Stimulated activated CD4-positive, alpha-beta T cell treated with anti-CD3 and anti-CD28 coated beads, Interleukin-15, amount 100 ng/mL, for 1 hour (primary cell): ENCODE measurements around the gene C5.

Source experiments
- DNase-seq, 2 donors: peaks; one replicate each; pipeline ENCODE4 v3.0.0-alpha.2; 2020; ENCODE audit warnings: low read depth in 1 of 2, low spot score in 1 of 2

The C5 gene

DNA sequence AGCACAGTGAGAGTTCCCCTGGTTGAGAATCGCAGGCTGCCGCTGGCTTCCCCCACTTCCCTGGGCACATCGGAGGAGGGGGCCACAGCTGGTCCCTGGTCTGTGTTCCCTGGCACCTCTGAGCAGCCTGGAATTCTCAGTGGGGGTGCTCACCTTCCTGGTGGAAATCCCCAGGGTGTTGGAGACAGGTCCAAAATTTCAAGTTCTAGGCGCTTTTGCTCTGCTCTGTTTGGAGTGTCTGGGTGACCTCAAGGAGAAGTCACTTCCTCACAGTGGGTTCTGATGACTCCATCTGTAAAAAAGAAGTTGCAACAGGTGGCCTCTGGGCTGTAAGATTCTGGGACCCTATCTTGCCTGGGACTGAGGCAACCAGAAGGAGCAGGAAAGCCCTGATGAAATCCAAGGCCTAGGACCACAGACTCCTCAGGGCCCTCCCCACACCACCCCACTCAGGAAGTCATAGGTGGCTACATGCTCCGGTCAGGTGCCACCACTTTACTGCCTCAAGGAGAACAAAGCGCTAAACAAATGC, 123.6 kb downstream of the C5 start, which contains the start of gene TRAF1:
Gene TRAF1, minus strand, starts transcription at position 400 of the 532 bp plus-strand sequence. CDS start 721 bp downstream, outside the sequence.
- no peak for DNase-seq

DNA sequence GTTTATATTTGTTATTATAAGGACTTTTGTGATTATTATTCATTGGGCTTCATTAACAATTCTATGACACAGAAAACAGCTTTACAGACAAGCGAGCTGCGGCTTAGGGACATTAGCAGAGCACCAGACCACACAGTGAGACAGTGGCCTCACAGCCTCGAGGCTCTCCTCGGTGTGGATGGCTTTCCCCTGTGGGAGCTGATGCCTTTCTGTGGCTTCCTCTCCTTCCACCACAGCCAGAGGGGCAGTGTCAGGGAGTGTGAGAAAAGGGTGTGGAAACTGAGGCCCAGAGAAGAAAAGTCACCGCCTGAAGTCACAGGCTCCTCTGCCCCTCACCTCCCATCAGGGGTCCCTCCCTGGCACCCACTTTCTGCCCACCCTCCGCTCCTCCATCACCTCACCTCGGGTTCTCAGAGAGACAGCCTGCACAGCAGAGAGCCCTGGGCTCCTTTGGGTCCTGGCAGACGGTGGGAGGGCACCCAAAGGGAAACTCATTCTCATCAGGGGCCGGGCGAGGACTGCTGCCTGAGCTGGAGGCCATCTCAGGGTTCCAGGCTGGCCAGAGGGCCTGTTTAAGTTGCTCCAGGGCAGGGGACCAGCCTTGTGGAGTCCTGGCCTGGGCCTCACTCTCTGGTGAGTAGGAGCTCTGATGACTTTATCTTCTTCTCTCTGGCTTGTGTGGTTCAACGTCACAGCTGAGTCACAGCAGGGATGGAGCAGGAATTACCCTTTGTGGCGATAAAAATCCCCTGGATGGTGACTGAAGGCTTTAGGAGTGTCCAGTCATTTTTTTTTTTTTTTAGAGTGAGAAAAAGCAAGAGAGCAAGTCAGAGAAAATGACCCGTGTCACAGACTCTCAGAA, 124.3 kb downstream of the C5 start:
- peak; percentile 59 to 61 for DNase-seq

DNA sequence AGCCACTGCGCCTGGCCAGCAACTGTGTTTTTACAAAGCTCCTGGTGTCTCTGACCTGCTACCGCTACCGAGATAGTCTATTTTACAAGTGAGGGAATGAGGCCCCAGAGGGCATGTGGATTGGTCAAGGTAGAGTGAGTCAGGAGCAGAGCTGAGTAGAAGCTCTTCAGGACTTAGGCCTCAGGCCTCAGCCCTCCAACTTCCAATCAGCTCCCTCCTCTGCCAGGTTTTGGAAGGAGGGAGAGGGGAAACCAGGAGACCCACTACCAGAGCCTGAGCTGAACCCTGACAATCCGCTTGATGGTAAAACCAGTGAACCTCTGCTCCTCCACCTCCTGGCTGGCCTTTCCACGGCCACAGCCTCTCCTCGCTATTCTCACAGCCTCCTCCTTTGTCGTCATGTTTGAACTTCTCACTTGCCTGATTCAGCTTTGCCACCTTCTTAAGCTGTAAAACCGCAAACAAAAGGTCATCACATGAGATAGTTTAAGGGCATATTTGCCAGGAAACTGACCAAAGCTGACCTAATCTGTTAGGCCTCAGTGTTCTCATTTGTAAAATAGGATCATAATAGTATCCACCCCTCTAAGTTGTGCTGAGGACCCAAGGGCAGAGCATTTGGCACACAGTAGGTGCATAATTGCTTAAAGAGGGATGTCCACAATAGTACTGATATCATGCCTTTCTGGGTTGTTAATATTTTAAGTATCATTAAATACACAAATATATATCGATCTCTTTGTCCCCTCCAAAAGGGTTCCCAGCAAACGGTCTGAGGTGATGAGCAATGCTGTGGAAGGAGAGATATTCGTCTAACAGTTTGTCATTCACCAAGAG, 125.2 kb downstream of the C5 start:
- DNase-seq, result no peak

DNA sequence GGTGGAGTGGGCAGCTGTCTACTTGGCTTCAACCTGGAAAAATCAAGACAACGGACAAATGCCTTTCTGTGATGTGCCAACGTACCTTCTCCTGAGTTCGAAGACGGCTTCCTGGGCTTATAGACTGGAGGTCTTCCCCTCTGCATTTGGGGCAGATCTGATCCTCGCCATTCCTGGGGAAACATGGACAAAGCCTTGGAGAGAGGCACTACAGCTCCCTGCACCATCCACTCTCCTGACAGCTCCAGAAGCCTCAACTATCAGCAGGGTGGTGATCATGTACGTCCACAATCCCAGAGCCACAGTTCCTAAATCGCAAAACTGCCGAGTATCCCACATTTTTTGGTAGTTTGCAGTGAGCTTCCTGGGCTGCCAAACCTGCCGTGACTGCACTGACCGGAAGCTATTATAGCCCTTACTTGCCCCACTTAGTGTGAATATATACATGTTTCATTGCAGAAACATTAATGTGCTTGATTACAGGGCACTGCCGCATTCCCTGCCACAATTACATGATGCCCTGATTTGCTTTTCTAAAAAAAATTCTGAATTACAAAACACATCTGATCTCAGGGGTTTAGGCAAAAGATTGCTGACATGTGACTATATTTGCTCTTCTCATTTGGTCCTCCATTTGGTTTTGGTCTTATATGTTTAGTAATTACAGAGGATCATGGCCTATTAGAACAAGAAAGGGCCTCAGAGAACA, 126.3 kb downstream of the C5 start:
- no peak for DNase-seq

DNA sequence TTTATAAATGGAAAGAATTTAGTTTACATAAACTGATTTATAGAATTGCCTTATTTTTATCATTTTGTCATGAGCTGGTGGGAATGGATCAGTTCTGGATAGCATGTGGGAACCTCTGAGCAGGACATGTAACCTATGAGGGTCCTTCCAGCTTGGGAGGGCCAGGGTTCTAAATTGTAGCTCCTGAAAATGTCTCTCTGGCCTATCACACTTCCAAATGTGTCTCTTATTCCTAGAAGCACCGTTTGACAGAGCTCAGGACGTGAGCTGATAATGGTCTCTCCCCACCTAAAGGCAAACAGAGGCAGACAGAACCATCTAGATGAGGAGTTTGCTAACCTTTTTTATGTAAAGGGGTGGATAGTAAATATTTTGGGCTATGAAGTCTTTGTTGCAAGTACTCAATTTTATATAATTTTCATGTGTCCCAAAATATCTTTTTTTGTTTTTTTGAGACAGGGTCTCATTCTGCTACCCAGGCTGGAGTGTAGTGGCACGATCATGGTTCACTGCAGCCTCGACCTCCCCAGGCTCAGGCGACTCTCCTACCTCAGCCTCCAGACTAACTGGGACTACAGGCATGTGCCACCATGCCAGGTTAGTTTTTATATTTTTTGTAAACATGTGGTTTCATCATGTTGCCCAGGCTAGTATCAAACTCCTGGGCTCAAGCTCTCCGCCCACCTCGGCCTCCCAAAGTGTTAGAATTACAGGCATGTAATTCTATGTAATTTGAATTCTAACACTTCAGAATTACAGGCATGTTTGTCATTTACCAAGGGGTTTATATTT, 127.5 kb downstream of the C5 start:
- no peak for DNase-seq

DNA sequence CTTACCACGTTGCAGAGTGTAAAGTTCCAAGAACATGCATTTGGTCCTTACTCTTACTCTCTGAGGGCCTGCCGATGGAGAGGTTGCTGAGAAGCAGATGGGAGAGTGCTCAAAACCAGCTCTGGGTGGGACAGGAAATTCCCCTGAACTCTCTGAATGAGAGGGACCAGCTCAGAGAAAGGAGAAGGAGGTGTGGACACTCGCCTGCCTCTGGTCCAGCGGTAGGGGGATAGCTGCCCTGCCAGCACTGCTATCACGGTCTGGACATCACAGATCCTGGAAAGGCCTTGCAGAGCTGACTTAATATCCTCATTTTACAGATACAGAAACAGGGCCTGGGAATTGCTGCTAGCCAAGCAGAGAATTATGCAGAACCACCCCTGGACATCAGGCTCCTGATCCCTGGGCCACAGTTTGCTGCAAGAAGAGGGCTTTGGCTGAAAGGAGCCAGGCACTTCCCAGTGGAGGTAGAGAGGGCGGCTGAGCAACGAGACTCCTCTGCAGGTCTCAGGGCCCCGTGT, 128.4 kb downstream of the C5 start:
- DNase-seq, result no peak

DNA sequence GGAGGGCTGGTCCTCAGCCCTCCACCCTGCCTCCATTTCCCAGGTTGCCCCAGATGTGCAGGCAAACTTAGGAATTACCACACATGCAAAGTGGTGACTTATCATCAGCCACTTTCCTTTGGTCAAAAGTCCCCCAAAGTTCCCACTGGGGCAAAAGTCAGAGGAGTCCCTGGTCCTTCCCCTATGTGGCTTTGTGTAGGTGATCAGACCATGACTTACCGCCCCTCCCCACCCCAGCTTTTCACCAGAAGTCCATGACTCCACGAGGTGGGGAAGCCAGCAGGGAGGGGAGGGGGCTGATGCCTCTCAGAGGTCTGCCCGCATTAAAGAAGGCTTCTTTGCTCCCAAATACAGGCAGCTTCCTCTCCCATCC, 129.3 kb downstream of the C5 start:
- no peak for DNase-seq

DNA sequence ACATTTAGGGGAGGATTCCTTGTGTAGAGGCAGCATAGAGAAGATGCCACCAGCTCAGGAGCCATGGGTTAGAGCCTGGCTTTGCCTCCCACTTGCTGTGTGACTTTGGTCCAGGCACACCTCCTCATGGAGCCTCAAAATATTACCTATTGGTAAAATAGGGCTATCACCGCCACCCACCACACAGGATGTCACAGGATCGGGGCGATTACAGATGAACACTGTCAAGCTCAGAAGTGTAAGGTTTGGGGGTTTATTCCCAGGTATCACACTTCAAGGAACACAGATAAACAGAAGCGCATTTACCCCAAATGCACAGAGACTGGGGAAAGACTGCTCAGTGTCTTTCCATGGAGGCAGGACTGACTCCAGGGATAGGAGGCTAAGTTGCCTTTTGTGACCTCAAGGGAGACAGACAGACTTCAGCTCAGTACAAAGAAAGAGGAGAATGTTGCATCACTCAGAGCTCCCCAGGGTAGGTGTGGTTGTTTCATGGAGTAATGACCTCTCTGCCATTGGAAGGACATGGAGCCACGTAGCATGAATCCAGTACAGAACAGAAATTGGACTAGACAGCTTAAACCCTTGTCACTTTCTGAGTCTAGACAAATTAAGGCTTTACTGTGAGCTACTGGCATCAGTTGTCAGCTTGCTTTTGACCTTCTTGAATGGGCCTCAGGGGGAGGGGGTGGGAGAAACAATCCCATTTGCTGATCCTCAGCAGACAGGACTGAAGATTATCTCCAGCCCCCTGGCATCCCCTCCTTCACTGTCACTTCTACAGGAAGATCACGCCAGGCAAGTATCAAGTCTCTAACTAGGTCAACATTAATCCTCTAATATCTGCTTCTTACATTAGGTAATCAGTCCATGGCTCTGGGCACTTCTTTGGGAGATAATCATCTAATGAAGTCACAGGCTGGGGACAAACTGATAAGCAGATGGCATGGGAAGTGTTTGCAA, 130.0 kb downstream of the C5 start:
- DNase-seq, result no peak

DNA sequence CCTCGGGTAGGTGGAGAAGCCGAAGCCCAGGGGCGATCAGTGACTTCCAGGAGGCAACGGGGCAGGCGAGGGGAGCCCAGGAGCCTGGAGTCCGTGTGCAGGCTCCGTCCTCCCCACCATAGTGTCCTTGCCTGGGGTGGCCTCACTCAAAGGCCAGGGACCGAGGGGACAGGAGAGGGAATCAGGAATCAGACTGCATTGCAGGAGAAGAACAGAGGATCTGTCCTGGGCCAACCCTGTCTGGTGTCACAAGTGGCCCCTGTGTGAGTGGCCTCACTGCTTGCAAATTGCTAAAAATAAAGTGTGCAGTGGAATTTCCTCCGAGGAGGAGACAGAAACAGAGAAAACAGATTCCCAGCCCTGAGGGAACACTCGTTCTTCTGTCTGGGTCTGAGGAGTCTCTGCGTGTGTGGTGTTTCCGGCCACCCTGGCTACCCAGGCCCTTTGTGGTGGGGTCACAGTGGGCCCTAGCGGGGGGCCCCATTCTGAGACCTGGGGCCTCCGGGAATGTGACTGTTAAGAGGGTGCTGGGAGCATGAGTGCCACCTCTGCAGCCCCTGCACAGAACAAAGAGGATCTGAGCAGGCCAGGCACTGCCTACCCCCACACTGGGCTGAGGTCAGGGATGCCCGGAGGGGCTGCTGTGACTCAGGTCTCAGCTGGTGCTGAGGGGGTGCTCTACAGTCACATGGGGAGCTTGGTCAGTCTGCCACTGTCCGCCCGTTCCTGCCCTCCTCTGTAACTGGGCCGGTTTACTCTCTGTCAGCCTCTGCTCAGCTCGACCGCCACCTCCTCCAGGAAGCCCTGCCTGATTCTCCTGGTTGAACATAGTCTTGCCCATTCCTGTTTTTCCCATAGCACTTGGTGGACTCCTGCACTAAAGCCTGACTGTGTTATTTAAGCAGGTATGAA, 130.9 kb downstream of the C5 start:
- DNase-seq, result no peak

DNA sequence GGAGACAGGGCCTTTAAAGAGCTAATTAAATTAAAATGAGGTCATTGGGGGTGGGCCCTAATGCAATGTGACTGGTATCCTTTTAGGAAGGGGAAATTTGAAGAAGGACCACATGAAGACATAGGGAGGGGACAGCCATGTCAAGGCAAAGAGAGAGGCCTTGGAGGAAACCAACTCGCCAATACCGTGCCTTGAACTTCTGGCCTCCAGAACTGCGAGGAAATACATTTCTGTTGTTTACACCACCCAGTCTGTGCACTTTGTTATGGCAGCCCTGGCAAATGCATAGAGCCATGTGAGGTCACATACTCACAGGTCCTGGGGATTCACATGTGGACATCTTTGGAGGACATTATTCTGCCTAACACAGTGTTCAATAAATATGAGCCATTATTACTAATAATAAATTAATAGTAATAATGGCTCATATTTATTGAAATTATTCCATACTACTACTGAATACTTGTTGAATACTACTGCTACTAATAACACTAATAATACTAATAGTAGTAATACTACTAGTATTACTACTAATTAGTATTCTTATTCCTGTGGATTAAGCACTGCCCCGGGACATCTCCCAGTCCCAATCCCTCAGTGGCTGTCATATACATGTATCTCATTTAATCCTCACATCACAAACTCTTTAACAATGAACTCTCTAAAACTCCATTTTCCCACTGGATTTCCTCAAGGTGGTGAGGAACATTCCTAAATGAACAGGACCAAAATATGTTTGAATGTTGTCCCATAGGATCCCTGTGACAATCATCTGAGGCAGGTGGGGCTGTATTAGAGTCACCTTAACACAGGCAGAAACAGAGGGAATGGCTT, 131.9 kb downstream of the C5 start:
- peak in 1 of 2 donors; percentile 5 for DNase-seq

DNA sequence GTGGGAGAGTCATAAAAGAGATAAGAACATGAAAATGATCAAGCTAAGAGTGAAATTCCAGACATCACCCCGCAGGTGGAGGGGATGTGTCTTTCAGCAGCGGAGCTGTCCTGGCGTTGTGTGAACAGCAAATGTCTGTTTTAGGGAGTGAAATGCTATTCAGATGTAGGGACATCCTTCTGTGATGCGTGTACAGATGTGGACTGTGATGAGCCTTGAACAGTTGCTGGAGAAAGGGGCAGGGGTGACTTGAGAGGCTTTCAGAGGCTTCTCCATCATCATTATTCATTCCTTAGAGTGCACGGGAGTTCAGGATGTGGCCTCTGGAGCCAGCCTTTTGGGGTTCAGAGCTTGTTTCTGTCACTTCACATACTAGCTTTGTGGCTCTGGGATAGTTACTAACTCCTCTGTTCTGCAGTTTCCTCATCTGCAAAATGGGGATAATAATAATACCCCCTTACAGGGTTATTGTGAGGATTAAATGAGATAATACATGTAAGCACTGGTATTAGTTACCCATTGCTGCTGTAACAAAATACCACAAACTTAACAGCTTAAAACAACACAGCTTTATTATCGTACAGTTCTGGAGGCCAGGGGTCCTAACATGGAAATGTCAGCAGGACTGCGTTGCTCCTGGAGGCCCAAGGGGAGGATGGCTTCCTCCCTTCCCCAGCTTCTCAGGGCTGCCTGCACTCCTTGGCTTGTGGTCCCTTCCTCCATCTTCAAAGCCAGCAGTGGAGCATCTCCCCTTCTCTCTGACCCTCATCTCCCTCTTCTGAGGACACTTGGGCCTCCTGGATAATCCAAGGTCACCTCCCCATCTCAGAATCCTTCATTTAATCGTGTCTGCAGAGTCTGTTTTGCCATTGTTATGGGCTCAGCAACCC, 132.8 kb downstream of the C5 start:
- DNase-seq, result peak in 1 of 2 donors; percentile 12

DNA sequence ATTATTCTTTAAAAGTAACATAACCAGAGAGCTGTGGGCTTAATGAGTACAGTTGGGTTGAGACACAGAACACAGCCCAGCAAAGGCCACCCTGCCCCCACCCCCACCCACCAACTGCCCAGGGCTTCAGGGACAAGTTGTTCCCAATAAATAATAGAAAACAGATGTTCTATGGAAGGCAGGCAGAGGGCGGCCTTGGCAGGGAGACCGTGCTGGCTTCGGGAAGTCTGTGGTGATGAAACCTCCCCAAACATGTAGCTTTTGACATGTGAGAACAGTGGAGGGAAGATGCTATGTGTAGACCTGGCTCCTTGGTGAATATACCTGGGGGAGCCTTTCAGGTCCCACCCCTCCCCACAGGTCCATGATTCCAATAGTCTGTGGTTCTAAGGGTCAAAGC, 133.5 kb downstream of the C5 start:
- no peak for DNase-seq

DNA sequence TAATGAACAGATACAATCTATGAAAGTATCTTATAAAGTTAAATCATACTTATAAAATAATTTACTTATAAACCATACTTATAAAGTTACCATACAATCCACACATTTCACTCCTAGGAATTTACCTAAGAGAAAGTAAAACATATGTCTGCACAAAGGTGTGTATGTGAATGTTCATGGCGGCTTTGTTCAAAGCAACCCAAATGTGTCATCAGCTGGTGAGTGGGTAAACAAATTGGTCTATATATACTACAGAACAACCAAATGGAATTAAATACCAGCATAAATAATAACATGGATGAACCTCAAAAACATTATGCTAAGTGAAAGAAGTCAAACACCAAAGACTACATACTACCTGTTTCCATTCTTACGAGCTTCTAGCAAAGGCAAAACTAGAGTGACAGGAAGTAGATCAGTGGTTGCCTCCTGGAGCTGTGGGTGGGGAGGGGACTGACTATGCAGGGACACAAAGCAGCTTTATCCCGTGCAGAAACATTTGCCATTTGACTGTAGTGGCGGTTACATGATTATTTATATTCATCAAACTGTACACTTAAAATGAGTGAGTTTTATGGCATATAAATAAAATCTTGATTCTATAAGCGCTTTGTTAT, 134.1 kb downstream of the C5 start:
- DNase-seq, result no peak

DNA sequence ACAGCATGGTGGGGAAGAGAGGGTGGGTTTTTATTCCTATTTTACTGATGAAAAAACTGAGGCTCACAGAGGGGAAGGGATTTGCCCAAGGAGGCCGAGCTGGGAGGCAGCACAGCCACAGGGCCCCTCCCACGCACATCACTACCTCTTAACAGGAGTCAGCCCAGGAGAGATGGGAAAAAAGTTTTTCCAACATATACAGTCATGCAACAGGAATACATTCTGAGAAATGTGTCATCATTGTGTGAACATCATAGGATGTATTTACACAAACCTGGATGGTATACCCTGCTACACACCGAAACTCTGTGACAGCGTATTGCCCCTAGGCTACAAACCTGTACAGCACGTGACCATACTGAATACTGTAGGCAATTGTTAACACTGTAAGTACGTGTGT, 135.1 kb downstream of the C5 start:
- DNase-seq, result no peak

DNA sequence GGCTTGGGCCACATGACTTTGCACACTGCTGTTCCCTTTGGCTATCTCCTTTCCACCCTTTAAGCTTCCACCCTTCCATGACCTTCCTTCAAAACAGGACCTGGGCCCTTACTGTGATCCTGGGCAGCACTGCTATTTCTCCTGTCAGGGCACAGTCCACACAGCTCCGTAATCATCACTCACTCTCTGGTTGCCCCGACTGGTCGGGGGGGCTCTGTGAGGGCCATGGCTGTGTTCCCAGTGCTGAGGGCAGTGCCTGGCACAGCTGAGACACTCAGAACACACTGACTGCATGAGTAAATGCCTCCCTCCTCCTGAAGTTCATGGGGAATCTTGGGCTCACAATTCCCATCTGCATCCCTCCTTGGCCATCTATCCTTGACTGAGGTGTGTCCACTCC, 135.7 kb downstream of the C5 start:
- DNase-seq, result no peak
